Smooth muscle cell (in vitro differentiated cells): ENCODE results near the gene RFLNA. TPM values are rescaled to one million over a fixed set of nuclear protein-coding genes. Genes with fewer than 3 reads are reported as not detected.

Source experiments
- DNase-seq: peaks from one replicate; lab custom pipeline; 2025; ENCODE audit not compliant: unreplicated experiment; lab: John Stamatoyannopoulos, UW
- H2AFZ ChIP-seq: fragments of 200-600 bp; sonication (generic); 2 replicates; pipeline ENCODE4 v1.6.0; 2016; ENCODE audit warnings: antibody characterized with exemption, low read depth, mild to moderate bottlenecking
- H3F3A ChIP-seq: fragments of 200-600 bp; sonication (generic); 2 replicates; pipeline ENCODE4 v1.6.0; 2017; ENCODE audit warnings: antibody characterized with exemption, low read depth
- H3K27ac ChIP-seq: fragments of 200-600 bp; sonication (generic); 2 replicates; pipeline ENCODE4 v1.5.1; 2016; ENCODE audit warnings: low read depth, mild to moderate bottlenecking
- H3K27me3 ChIP-seq: fragments of 200-600 bp; sonication (generic); 2 replicates; pipeline ENCODE4 v1.6.1; 2016; ENCODE audit warnings: low read depth, mild to moderate bottlenecking
- H3K36me3 ChIP-seq: fragments of 200-600 bp; sonication (generic); 2 replicates; pipeline ENCODE4 v1.5.1; 2016; ENCODE audit warnings: low read depth
- H3K4me1 ChIP-seq: fragments of 200-600 bp; sonication (generic); 2 replicates; pipeline ENCODE4 v1.5.1; 2016; ENCODE audit warnings: low read depth
- H3K4me2 ChIP-seq: fragments of 200-600 bp; sonication (generic); 2 replicates; pipeline ENCODE4 v1.6.0; 2016; ENCODE audit warnings: mild to moderate bottlenecking
- H3K4me3 ChIP-seq: fragments of 200-600 bp; sonication (generic); 2 replicates; pipeline ENCODE4 v1.5.1; 2016; ENCODE audit warnings: mild to moderate bottlenecking
- H3K79me2 ChIP-seq: fragments of 200-600 bp; sonication (generic); 2 replicates; pipeline ENCODE4 v1.6.0; 2016; ENCODE audit warnings: low read depth, mild to moderate bottlenecking
- H3K9ac ChIP-seq: fragments of 200-600 bp; sonication (generic); 2 replicates; pipeline ENCODE4 v1.6.0; 2016; ENCODE audit warnings: low read depth
- H3K9me3 ChIP-seq: fragments of 200-600 bp; sonication (generic); replicated peaks from 2 replicates; pipeline ENCODE4 v1.5.1; 2016; ENCODE audit warnings: low read depth
- H4K20me1 ChIP-seq: fragments of 200-600 bp; sonication (generic); 2 replicates; pipeline ENCODE4 v1.6.0; 2016; ENCODE audit warnings: low read depth
- WGBS: methylation state at CpG from one replicate; pipeline ENCODE4 v1.1.7; 2016; ENCODE audit warnings: low lambda C conversion rate; 5-methylcytosine and 5-hydroxymethylcytosine counted together
- polyA plus RNA-seq: library from polyadenylated mRNA; unstranded; fragments of >200 nt; fragmentation: Nextera tagmentation; extraction: Ambion mirVana; gene quantifications from 2 replicates; pipeline ENCODE4 v1.2.1, GENCODE V29; 2016
- total RNA-seq: library from RNA; depleted of rRNA; stranded (reverse); fragments of >200 nt; gene quantifications from 2 replicates; pipeline ENCODE4 v1.2.3, GENCODE V29; 2014
- TF ChIP-seq, protein P1 (sequence below): fragments of 200-600 bp; sonication (generic); IDR thresholded peaks from 2 replicates; pipeline ENCODE4 v1.5.1; 2017; ENCODE audit warnings: borderline replicate concordance, mild to moderate bottlenecking, antibody characterized with exemption; ENCODE audit not compliant: insufficient read depth, poor library complexity, severe bottlenecking

Gene RFLNA
- total and polyA plus RNA-seq, 2 experiments from 2014 or later = 30.2 to 51.5 TPM

DNA sequence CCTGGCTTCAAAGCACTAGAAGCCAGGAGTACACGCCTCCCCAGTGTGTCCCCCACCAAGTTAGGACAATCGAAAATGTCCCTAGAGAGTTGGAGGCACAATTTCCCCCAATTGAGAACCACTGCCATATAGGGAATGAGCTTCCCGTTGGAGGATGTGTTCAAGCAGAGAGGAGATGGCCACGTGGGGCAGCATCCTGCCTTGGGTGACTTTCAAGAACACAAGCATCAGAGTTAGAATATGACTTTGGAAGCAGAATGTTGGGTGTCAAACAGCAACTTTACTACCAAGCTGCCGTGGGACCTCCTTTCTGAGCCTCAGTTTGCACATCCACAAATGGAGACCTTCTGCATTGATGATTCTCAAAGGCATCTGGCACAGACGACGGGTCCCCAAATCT is 56.5 kb downstream of the RFLNA start:
- no peak overlapping the region for H3K4me3 ChIP-seq
- no peaks in the 10 kb centered on the region for H3K9me3 ChIP-seq
- H4K20me1 ChIP-seq = peaks cover 77% of the 10 kb centered on the region
- no peak for DNase-seq
- no peak overlapping the region for H3K9ac ChIP-seq
- H3K36me3 ChIP-seq = peaks cover 18% of the 10 kb centered on the region
- no peaks in the 10 kb centered on the region for H3K27me3 ChIP-seq
- no peaks in the 10 kb centered on the region for H3F3A ChIP-seq
- TF ChIP-seq, protein P1, sequence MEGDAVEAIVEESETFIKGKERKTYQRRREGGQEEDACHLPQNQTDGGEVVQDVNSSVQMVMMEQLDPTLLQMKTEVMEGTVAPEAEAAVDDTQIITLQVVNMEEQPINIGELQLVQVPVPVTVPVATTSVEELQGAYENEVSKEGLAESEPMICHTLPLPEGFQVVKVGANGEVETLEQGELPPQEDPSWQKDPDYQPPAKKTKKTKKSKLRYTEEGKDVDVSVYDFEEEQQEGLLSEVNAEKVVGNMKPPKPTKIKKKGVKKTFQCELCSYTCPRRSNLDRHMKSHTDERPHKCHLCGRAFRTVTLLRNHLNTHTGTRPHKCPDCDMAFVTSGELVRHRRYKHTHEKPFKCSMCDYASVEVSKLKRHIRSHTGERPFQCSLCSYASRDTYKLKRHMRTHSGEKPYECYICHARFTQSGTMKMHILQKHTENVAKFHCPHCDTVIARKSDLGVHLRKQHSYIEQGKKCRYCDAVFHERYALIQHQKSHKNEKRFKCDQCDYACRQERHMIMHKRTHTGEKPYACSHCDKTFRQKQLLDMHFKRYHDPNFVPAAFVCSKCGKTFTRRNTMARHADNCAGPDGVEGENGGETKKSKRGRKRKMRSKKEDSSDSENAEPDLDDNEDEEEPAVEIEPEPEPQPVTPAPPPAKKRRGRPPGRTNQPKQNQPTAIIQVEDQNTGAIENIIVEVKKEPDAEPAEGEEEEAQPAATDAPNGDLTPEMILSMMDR = no peak
- WGBS = 95% methylated on average over 7 of the region's 7 CpGs
- H3K79me2 ChIP-seq = no peaks in the 10 kb centered on the region
- no peak overlapping the region for H2AFZ ChIP-seq
- H3K4me1 ChIP-seq = no peaks in the 10 kb centered on the region
- no peak overlapping the region for H3K27ac ChIP-seq
- no peak overlapping the region for H3K4me2 ChIP-seq

DNA sequence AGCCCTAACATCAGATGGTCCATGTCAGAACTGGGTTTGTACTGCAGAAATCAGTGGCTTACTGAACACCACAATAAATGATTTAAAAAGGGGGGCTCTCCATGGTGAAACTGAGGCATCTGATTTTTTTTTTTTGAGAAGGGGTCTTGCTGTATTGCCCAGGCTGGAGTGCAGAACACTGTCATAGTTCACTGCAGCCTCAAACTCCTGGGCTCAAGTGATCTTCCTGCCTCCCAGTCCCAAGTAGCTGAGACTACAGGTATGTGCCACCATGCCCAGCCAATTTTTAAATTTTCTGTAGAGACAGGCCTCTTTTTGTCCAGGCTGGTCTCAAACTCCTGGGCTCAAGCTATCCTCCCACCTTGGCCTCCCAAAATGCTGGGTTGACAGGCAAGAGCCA is 57.4 kb downstream of the RFLNA start:
- H4K20me1 ChIP-seq = peaks cover 78% of the 10 kb centered on the region
- peaks cover 18% of the 10 kb centered on the region for H3K36me3 ChIP-seq

DNA sequence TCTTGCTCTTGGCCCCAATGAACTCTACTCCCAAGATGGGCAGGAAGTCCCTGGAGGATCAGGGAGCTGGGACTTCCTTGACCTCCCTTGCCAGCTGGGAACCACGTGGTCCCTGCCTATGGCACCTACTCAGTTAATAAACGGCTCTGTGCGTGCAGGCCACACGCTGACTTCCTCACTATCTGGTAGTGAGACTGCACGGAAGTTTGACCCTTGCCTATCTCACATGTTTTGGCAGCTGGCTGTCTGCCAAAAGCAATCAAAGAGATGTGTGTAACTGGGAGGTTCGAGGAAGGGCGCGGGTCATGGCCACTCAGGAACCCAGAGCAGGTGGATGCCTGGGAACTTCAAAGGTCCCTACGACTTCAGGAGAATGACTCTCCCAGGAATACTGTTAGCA is 57.9 kb downstream of the RFLNA start:
- Histone ChIP-seq H3F3A (no peaks in the 10 kb centered on the region), H3K27me3 (no peaks in the 10 kb centered on the region), H3K9ac (no peak overlapping the region), H3K79me2 (no peaks in the 10 kb centered on the region), H4K20me1 (peaks cover 81% of the 10 kb centered on the region), H3K4me2 (no peak overlapping the region), H3K27ac (no peak overlapping the region), H3K4me1 (no peaks in the 10 kb centered on the region), H3K4me3 (no peak overlapping the region), H2AFZ (no peak overlapping the region), H3K36me3 (peaks cover 18% of the 10 kb centered on the region), H3K9me3 (no peaks in the 10 kb centered on the region)
- WGBS = 80% methylated on average over 9 of the region's 9 CpGs
- TF ChIP-seq, protein P1 = no peak
- DNase-seq = no peak

More for the DNA sequence above, 57.4 kb downstream of the RFLNA start:
- no peak overlapping the region for H3K27ac ChIP-seq
- H3F3A ChIP-seq = no peaks in the 10 kb centered on the region
- TF ChIP-seq, protein P1 = no peak
- no peaks in the 10 kb centered on the region for H3K79me2 ChIP-seq
- no peak overlapping the region for H3K4me2 ChIP-seq
- no peaks in the 10 kb centered on the region for H3K4me1 ChIP-seq
- no peak for DNase-seq
- no peak overlapping the region for H2AFZ ChIP-seq
- no peaks in the 10 kb centered on the region for H3K27me3 ChIP-seq
- no peak overlapping the region for H3K9ac ChIP-seq
- H3K9me3 ChIP-seq = no peaks in the 10 kb centered on the region
- no peak overlapping the region for H3K4me3 ChIP-seq

DNA sequence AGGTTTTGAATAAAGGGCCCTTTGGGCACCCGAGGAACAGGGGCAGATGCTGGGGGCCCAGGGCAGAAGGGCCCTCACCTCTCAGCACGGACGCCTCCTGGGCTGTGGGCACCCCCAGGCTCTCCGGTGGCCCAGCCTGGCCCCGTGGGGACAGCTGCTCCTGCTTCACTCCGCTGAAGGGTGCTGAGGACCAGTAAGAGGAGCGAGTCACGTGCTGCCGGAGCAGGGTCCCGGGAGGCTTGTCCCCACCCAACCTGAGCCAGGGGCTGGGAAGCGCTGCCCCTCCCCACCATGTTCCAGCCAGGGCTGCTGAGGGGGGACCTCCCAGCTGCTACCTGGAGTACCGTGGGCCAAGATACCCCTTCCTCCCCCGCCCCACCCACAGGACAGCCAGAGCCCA is 59.5 kb downstream of the RFLNA start:
- WGBS = 99% methylated on average over 13 of the region's 13 CpGs
- H3K79me2 ChIP-seq = no peaks in the 10 kb centered on the region
- H3K9ac ChIP-seq = no peak overlapping the region

More for the DNA sequence above, 59.5 kb downstream of the RFLNA start:
- H3K27ac ChIP-seq = no peak overlapping the region
- DNase-seq = no peak
- H3K4me1 ChIP-seq = no peaks in the 10 kb centered on the region
- peaks cover 88% of the 10 kb centered on the region for H4K20me1 ChIP-seq
- no peak overlapping the region for H3K4me3 ChIP-seq
- H3K27me3 ChIP-seq = no peaks in the 10 kb centered on the region
- H3K36me3 ChIP-seq = peaks cover 18% of the 10 kb centered on the region
- TF ChIP-seq, protein P1 = no peak
- no peak overlapping the region for H2AFZ ChIP-seq
- H3F3A ChIP-seq = no peaks in the 10 kb centered on the region
- no peak overlapping the region for H3K4me2 ChIP-seq
- H3K9me3 ChIP-seq = no peaks in the 10 kb centered on the region
